Mucosa of stomach (tissue), 1 donor: ENCODE results near the gene RPL3.

Experiments
- H3K27me3 ChIP-seq: one replicate; pipeline ENCODE4 v1.7.0; 2013; ENCODE audit warnings: mild to moderate bottlenecking, low read length; ENCODE audit not compliant: control insufficient read depth, insufficient read depth
- H3K36me3 ChIP-seq: one replicate; pipeline ENCODE4 v1.7.0; 2013; ENCODE audit warnings: low read length; ENCODE audit not compliant: control insufficient read depth, insufficient read depth
- H3K4me1 ChIP-seq: one replicate; pipeline ENCODE4 v1.7.0; 2013; ENCODE audit warnings: mild to moderate bottlenecking, low read length; ENCODE audit not compliant: control insufficient read depth, insufficient read depth
- H3K4me3 ChIP-seq: one replicate; pipeline ENCODE4 v1.7.0; 2013; ENCODE audit warnings: low read length
- H3K9ac ChIP-seq: one replicate; pipeline ENCODE4 v1.7.0; 2013; ENCODE audit warnings: mild to moderate bottlenecking, low read length, moderate library complexity
- H3K9me3 ChIP-seq: one replicate; pipeline ENCODE4 v1.7.0; 2013; ENCODE audit warnings: mild to moderate bottlenecking, low read length, moderate library complexity; ENCODE audit not compliant: control insufficient read depth
- donor health status: Pancreatic carcinoma.

Gene RPL3

DNA sequence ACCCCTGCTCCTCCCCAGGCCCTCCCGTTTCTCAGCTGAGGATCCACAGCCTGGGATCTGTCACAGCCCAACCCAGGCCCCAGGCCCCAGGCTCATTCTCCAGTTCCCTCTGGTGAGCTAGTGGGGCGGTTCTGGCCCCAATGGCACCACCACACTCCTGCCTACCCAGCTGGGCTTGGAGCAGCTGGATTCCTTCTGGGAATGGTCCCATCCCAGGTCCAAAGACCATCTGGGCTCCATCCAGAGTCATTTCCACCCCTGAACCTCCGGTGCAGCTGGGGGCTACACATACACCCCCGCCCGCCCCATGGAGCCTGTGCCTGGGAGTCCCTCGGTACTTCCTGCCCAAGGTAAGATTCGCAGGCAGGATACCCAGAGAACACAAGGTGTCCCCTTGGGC is 39.2 kb downstream of the RPL3 start:
- Histone ChIP-seq H3K4me3 (no peak overlapping the region), H3K9ac (no peak overlapping the region), H3K9me3 (no peaks in the 10 kb centered on the region), H3K27me3 (no peaks in the 10 kb centered on the region), H3K4me1 (peaks cover 18% of the 10 kb centered on the region), H3K36me3 (no peaks in the 10 kb centered on the region)

DNA sequence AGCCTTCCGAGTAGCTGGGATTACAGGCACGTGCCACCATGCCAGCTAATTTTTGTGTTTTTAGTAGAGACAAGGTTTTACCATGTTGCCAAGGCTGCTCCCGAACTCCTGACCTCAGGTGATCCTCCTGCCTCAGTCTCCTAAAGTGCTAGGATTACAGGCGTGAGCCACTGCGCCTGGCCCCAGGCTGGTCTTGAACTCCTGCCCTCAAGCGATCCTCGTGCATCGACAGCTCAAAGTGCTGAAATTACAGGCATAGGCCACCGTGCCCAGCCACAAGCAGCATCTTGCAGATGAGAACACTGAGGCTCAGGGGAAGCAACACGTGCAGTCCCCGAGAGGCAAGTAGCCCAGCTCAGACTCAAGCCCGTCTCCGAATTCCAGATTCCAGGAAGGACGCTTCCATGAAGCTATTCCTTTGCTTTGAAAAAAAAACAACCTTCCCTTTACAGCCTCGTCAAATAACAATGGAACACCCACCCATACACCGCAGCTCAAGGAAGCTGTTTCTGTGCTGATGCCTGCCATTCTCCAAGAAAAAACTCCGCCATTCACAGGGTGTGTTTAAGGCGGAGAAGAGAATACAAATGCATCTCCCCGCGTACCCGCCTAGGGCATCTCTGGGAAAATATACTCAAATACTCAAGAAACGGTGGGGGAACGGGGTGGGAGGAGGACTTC is 40.1 kb downstream of the RPL3 start:
- H3K27me3 ChIP-seq = no peaks in the 10 kb centered on the region
- H3K4me1 ChIP-seq = peaks cover 18% of the 10 kb centered on the region
- no peaks in the 10 kb centered on the region for H3K36me3 ChIP-seq
- no peak overlapping the region for H3K9ac ChIP-seq
- no peaks in the 10 kb centered on the region for H3K9me3 ChIP-seq
- no peak overlapping the region for H3K4me3 ChIP-seq

DNA sequence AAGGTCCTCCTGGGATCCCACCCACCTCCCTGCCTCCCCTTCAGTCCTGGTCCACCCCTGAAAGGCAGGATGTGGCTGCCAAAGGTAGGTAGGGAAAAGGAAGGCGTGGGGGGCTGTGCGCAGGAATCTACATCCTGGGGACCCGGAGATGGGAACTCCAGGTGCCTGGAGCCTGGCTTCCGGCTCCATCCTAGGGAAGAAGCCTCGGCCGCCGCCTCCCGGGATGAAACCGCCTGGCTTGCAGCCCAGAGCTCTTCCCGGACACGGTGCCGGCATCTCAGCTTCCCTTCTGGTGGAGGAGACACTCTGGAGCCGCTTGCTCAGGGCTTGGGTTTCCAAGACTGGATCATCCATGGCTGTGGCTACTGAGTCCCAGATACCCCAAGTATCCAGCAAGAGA is 41.4 kb downstream of the RPL3 start:
- Histone ChIP-seq H3K9me3 (no peaks in the 10 kb centered on the region), H3K27me3 (no peaks in the 10 kb centered on the region), H3K4me1 (peaks cover 7% of the 10 kb centered on the region), H3K9ac (no peak overlapping the region), H3K4me3 (no peak overlapping the region), H3K36me3 (no peaks in the 10 kb centered on the region)

DNA sequence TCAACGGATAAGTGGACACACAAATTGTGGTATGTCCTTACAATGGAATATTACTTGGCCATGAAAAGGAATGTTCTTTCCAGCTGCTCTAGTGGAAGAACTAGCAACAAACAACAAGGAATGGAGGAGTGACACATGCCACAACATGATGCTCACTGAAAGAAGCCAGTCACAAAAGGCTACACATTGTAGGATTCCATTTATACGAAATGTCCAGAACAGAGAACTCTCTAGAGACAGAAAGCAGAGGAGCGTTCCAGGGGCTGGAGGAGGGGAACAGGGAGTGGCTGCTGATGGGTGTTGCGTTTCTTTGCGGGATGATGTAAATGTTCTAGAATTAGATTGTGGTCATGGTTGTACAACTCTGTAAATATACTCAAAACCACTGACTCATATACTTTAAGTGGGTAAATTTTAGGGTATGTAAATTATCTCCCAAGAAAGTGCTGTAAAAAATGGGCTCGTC is 42.2 kb downstream of the RPL3 start:
- no peaks in the 10 kb centered on the region for H3K27me3 ChIP-seq
- no peak overlapping the region for H3K9ac ChIP-seq
- no peaks in the 10 kb centered on the region for H3K9me3 ChIP-seq
- no peaks in the 10 kb centered on the region for H3K36me3 ChIP-seq
- no peak overlapping the region for H3K4me3 ChIP-seq
- H3K4me1 ChIP-seq = no peaks in the 10 kb centered on the region

DNA sequence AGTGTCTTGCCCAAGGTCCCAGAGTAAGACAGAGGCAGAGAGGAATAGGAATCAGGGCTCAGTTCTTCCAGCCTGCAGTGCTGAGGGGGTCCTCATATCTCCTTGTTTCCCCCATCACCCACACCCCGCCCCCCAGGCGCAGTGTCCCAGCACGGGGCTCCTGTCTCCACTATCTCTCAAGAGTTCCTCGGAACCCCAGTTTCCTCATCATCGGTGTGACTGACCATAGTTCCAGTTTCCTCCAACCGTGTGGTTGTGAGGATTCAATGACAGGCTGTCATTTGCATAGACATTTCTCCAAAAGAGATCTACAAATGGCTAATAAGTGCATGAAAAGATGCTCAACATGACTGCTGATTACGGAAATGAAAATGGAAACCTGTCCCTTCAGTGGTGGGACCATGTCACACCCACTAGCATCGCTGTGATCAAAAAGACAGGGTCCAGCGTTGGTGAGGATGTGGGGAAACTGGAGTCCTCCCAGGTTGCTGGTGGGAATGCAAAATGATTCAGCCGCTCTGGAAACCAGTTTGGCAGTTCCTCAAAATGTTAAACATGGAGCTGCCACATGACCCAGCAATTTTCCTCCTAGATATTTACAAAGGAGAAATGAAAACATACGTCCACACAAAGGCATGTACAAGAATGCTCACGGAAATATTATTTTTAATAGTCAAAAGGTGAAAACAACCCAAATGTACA is 42.8 kb downstream of the RPL3 start:
- Histone ChIP-seq H3K9ac (no peak overlapping the region), H3K36me3 (no peaks in the 10 kb centered on the region), H3K9me3 (no peaks in the 10 kb centered on the region), H3K4me3 (no peak overlapping the region), H3K4me1 (no peaks in the 10 kb centered on the region), H3K27me3 (no peaks in the 10 kb centered on the region)

DNA sequence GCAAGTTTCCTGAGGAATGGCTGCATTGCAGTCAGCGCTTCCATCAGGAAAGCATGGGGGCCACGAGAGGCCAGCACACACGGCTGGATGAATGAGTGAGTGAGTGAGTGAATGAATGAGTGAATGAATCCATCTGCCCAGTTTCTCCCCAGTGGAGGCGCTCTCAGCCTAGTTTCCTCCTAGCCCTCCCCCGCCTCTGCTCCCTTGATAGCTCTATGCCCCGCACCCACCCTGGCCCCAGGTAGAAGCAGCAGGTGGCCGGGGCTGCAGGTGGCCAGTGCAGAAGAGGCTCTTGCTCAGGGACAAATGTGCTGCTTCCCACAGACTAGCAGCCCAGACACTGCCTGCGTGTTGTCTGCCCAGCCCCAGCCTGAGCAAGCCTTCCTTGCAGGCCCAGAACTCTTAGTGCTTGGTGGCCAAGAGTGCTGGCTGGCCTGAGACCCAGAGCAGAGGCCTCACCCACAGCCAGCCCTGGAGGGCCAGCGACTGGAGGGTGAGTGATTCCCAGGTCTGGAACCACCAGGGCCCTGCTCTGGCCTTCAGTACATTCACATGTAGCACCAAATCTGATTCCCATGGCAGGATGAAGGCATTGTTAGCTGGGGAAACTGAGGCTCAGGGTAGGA is 43.5 kb downstream of the RPL3 start:
- Histone ChIP-seq H3K9ac (no peak overlapping the region), H3K27me3 (no peaks in the 10 kb centered on the region), H3K9me3 (no peaks in the 10 kb centered on the region), H3K4me1 (no peaks in the 10 kb centered on the region), H3K36me3 (no peaks in the 10 kb centered on the region), H3K4me3 (no peak overlapping the region)

DNA sequence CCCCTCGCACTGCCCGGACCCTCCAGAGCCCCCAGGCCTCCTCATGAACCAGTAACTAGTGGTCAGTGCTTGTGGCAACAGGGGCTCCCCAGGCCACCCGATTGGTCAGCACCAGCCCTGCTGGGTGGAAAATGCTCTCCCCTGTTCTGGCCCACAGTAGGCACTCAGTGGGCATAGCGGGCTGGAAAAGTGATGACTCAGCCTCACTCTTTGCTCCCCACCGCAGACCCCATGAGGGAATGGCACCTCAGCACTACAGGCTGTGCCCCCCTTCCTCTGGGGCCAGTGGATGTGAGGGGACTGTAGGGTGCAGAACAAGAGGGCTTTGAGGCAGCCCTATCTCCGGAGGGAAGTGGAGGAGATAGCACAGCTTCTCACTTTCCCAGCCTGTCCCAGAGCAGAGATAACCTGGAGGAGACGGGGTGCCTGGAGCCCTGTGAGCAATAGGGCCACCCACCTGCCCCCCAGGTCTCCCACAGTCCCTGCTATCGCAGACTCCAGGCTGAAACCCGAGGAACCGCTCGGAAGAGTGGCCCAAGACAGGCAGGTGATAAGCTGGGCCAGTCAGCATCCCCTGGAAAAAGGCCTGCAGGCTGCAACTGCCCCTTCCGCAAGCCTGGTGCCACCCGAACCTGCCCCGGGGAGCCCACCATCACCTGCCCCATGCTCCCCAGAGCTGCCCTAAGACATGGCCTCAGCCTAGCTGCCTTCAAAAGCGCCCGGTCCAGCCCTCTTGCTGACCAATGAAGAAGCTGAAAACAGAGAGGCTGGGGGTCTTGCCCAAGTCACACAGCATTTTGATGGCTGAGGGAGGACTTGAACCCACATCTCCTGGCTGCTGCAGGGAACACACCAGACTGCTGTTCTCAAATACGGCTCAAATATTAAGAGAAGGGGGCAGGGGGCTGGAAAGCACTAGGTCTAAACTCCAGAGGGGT is 45.2 kb downstream of the RPL3 start:
- Histone ChIP-seq H3K27me3 (no peaks in the 10 kb centered on the region), H3K4me1 (no peaks in the 10 kb centered on the region), H3K9me3 (no peaks in the 10 kb centered on the region), H3K9ac (no peak overlapping the region), H3K36me3 (no peaks in the 10 kb centered on the region), H3K4me3 (no peak overlapping the region)

DNA sequence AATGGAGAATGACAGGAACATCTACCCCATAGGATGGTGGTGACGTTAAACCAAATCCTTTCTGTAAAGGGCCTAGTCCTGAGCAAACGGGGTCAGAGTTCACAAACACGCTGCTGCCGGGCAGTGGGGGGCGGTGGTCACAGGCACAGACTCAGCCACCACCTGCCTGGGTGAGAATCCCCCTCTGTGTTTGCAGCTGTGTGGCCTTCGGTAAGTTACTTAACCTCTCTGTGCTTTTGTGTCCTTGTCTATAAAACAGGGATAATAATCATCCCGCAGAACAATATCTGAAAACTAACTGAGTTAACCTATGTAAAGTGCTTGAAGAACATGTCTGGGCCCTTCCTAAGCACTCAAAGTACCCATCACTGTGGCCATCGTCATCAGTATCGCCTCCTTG is 48.6 kb downstream of the RPL3 start:
- no peaks in the 10 kb centered on the region for H3K9me3 ChIP-seq
- no peak overlapping the region for H3K9ac ChIP-seq
- H3K27me3 ChIP-seq = no peaks in the 10 kb centered on the region
- H3K4me1 ChIP-seq = no peaks in the 10 kb centered on the region
- no peak overlapping the region for H3K4me3 ChIP-seq
- H3K36me3 ChIP-seq = no peaks in the 10 kb centered on the region

DNA sequence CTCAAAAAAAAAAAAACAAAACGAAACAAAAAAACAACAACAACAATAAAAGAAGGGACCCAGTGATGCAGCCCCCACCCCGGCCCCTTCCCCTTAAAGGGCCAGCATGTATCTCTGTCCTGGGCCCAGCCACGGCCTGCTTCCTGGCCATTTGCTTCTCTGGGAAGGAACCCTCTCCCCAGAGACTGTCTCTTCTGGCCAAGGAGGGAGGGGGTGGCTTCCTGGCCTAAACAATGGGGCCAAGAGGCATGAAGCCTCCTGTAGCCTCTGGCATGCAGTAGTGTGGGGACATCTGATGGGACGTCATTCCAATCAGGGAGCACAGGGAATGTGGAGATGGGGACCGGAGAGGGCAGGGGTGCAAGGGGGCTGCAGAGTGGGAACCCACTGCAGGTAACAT is 49.1 kb downstream of the RPL3 start:
- no peaks in the 10 kb centered on the region for H3K27me3 ChIP-seq
- H3K9me3 ChIP-seq = no peaks in the 10 kb centered on the region
- H3K9ac ChIP-seq = no peak overlapping the region
- H3K4me3 ChIP-seq = no peak overlapping the region
- H3K36me3 ChIP-seq = no peaks in the 10 kb centered on the region
- H3K4me1 ChIP-seq = no peaks in the 10 kb centered on the region

DNA sequence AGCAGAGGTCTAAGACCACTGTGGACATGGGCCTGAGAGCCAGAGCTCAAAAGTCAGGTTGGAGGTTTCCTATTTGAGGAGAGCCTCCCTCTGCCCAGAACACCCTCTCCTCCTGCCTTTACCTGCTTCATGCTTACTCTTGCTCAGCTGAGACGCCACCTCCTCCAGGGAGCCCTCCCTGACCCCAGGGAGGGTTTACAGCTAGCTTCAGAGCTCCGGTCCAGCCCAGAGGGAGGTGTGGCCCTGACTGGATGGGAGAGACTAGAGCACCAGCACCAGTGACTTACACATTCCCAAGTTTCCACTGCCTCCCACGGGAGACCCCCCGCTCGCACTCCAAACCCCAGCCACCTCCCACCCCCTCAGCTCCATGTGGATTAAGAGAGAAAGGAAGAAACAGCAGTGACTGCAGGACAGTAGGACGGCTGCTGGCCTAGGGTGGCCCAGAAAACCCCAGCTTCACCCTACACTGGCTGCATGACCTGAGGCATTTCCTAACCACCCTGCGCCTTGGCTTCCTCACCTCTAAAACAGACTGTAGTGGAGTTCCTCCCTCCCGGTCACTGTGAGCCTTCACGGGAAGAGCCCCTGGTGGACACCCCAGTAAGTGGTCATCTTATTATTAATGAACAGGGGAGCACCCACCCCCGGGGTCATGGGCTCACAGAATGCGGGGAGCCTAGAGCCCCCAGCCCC is 50.2 kb downstream of the RPL3 start:
- no peaks in the 10 kb centered on the region for H3K36me3 ChIP-seq
- no peak overlapping the region for H3K4me3 ChIP-seq
- no peaks in the 10 kb centered on the region for H3K9me3 ChIP-seq
- H3K9ac ChIP-seq = no peak overlapping the region
- H3K4me1 ChIP-seq = no peaks in the 10 kb centered on the region
- no peaks in the 10 kb centered on the region for H3K27me3 ChIP-seq

DNA sequence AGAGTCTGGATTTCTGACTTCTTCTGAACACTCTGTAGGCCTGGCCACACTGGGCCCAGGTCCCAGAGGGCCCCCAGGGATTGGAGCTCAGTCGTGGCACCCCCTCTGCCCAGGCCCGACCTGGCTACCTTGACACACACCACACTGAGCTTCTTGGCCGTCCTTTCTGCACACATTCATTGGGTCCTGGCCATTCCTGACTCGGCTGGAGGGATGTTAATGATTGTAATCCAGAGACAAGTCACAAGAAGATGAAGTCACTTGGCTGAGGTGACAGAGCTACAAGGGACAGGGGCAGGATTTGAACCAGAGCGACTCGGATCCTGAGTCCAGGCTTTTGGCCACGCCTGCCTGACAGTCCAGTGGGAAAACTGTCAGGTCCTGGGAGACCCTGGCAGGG is 50.8 kb downstream of the RPL3 start:
- H3K9ac ChIP-seq = no peak overlapping the region
- H3K36me3 ChIP-seq = no peaks in the 10 kb centered on the region
- no peaks in the 10 kb centered on the region for H3K4me1 ChIP-seq
- no peaks in the 10 kb centered on the region for H3K27me3 ChIP-seq
- H3K4me3 ChIP-seq = no peak overlapping the region
- H3K9me3 ChIP-seq = no peaks in the 10 kb centered on the region
